Measurements from ENCODE around the gene MBNL2.

The MBNL2 gene

GRCh38 chr13:97273341-97273831 lies 51.3 kb downstream of the MBNL2 start:
- Mint-ChIP-seq H3K27me3 (no peaks in the 10 kb centered on the region), H3K4me1 (peaks cover 27 to 47% of the 10 kb centered on the region in 2 donors), H3K36me3 (peaks cover 22 to 30% of the 10 kb centered on the region in 2 donors), H3K9me3 (peaks cover 3 to 8% of the 10 kb centered on the region in 2 donors), H3K27ac (no peak overlapping the region), H3K4me3 (no peak overlapping the region)
- ATAC-seq (replicated peaks), result no peak
- no peak for DNase-seq

- no peak overlapping the region for H3K27ac Mint-ChIP-seq
- peaks cover 22 to 48% of the 10 kb centered on the region in 2 donors for H3K4me1 Mint-ChIP-seq
- DNase-seq (no peak), ATAC-seq (replicated peaks) (no peak)
- H3K36me3 Mint-ChIP-seq, result peaks cover 22 to 25% of the 10 kb centered on the region in 2 donors
- H3K4me3 Mint-ChIP-seq, result no peak overlapping the region
- H3K9me3 Mint-ChIP-seq, result peaks cover 3 to 8% of the 10 kb centered on the region in 2 donors
- H3K27me3 Mint-ChIP-seq, result no peaks in the 10 kb centered on the region
These were observed 52.9 kb downstream of the MBNL2 start for GRCh38 chr13:97274829-97275649.

GRCh38 chr13:97275776-97276501 lies 53.8 kb downstream of the MBNL2 start:
- Mint-ChIP-seq H3K9me3 (peaks cover 3 to 8% of the 10 kb centered on the region in 2 donors), H3K27me3 (no peaks in the 10 kb centered on the region), H3K36me3 (peaks cover 24 to 27% of the 10 kb centered on the region in 2 donors), H3K4me1 (peaks cover 26 to 53% of the 10 kb centered on the region in 2 donors), H3K27ac (peak overlapping the region; percentile 89), H3K4me3 (no peak overlapping the region)
- no peak for DNase-seq
- peak in 1 of 2 donors; percentile 51 for ATAC-seq (replicated peaks)

DNA sequence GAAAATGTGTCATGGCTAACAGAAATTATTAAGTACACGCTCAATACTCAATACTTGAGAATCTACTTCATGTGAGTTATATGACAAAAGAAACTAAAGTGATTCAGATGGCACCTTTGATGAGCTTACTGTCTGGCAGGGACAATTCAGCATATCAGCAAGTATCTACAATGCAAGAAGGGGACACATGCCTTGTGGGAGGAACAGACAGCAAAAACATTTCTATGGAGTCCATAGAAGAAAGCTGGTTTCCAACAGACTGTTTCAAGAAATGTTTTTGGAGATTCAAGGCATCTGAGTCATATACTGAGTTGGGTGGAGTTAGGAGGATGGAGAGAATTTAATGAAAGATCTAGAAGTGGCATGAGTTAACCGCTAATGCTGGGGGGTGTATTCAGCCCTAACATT lies 54.7 kb downstream of the MBNL2 start:
- Mint-ChIP-seq H3K9me3 (peaks cover 3 to 8% of the 10 kb centered on the region in 2 donors), H3K4me3 (no peak overlapping the region), H3K27ac (peak overlapping the region; percentile 33), H3K36me3 (peaks cover 24 to 28% of the 10 kb centered on the region in 2 donors), H3K27me3 (no peaks in the 10 kb centered on the region), H3K4me1 (peaks cover 26 to 55% of the 10 kb centered on the region in 2 donors)
- DNase-seq (no peak), ATAC-seq (replicated peaks) (peak in 1 of 2 donors; percentile 69)

DNA sequence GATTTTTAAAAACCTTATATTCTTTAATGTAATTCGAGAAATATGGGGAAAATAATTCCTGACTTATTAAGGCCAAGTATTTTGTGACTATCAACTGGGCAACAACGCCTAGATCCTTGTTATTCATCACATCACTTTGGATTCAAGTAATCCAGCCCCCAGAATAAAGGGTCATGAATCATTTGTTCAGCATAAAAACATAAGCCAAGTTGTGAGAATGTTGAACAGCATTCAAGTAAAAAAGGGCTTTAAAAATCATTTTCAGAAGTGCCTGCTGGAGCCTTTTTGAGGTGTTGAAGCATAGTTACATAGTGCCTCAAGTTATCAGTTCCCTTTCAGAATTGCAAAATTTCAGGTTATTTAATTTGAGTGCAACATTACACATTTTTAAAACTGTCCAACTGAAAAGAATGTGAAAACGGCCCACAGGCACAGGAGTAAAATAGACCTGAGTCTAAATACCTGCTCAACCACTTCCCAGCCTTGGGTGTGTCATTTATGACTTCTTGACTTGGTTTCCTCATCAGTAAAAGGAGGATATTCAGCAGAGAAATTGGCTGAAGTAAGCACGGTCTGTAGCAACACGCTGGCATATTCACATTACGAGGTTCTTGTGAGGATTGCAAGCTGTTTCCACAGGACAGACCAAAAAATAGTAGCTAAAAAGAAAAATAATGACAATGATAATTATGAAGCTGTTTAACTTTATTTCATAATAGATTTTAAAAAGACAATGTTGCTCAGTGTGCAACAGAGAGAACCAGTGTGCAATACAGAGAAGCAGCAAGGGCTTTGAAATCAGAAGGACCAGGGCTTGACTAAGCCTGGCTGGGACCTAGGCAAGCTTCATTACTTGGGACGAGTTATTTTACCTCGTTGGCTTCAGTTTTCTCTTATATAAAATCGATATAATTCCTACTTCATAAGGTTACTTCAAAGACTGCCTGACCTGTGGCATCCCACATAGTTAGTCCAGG lies 56.6 kb downstream of the MBNL2 start:
- Mint-ChIP-seq H3K4me1 (peaks cover 28 to 56% of the 10 kb centered on the region in 2 donors), H3K36me3 (peaks cover 23 to 30% of the 10 kb centered on the region in 2 donors), H3K27ac (no peak overlapping the region), H3K4me3 (no peak overlapping the region), H3K9me3 (peaks cover 3 to 8% of the 10 kb centered on the region in 2 donors), H3K27me3 (no peaks in the 10 kb centered on the region)
- DNase-seq, result no peak
- ATAC-seq (replicated peaks), result no peak

DNA sequence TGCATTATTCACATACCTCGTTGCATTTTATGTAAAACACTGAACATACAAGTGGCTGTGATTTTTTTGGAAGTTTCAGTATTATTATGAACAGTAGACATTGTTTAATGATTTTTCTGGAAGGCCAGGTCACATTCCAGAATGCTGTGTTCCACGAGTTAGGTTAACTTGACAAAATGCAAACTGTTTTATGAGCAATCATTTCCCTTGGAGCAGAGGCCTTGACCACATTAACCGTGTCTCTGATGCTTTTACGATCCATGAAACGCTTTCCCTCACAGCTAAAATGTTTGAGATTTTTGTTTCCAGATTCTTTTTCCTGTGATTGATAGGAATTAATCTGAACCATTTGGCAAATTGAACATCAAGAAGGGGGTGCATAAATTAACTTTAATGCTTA lies 57.8 kb downstream of the MBNL2 start:
- H3K4me1 Mint-ChIP-seq, result peaks cover 31 to 59% of the 10 kb centered on the region in 2 donors
- DNase-seq, result no peak
- no peaks in the 10 kb centered on the region for H3K27me3 Mint-ChIP-seq
- no peak overlapping the region for H3K27ac Mint-ChIP-seq
- peaks cover 21 to 27% of the 10 kb centered on the region in 2 donors for H3K36me3 Mint-ChIP-seq
- ATAC-seq (replicated peaks), result no peak
- peaks cover 3 to 8% of the 10 kb centered on the region in 2 donors for H3K9me3 Mint-ChIP-seq
- no peak overlapping the region for H3K4me3 Mint-ChIP-seq

DNA sequence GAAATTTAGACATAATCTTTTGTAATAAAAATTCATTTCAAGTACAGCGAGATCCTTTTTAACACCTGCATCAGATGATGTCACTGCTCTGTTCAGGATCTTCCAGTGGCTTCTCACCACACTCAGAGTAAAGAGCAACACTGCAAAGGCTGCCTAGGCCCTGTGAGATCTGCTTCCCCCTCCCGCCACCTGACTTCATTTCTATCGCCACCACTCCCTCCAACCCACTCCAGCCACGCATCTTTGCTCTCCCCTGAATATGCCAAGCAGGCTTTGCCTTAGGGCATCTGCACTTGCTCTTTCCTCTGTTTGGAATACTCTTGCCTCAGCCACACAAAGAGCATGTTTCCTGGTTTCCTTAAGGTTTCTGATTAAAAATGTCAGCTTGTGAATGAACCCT lies 58.3 kb downstream of the MBNL2 start:
- no peak overlapping the region for H3K4me3 Mint-ChIP-seq
- H3K27ac Mint-ChIP-seq, result no peak overlapping the region
- ATAC-seq (replicated peaks) (no peak), DNase-seq (no peak)
- no peaks in the 10 kb centered on the region for H3K27me3 Mint-ChIP-seq
- peaks cover 30 to 55% of the 10 kb centered on the region in 2 donors for H3K4me1 Mint-ChIP-seq
- H3K36me3 Mint-ChIP-seq, result peaks cover 19 to 25% of the 10 kb centered on the region in 2 donors
- peaks cover 3 to 8% of the 10 kb centered on the region in 2 donors for H3K9me3 Mint-ChIP-seq

DNA sequence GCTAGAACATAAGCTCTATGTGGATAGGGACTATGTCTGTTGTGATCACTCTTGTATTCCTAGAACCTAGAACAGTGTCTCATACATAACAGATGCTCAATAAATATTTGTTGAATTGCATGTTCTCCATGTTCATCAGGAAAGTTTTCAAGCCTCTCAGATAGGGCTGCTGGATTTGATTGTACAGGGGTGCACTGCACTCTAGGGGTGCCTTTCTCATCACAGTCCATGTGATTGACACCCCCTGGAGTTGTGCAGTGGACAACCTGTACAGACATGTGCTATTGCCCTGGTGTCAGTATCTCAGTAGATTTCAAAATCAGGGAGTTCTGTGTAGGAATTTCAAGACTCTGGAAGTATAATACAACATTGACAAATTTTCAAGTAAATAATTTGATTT lies 58.9 kb downstream of the MBNL2 start:
- no peaks in the 10 kb centered on the region for H3K27me3 Mint-ChIP-seq
- DNase-seq (no peak), ATAC-seq (replicated peaks) (no peak)
- no peak overlapping the region for H3K27ac Mint-ChIP-seq
- peaks cover 14 to 24% of the 10 kb centered on the region in 2 donors for H3K36me3 Mint-ChIP-seq
- H3K4me1 Mint-ChIP-seq, result peaks cover 31 to 55% of the 10 kb centered on the region in 2 donors
- H3K9me3 Mint-ChIP-seq, result peaks cover 1 to 5% of the 10 kb centered on the region in 2 donors
- no peak overlapping the region for H3K4me3 Mint-ChIP-seq

DNA sequence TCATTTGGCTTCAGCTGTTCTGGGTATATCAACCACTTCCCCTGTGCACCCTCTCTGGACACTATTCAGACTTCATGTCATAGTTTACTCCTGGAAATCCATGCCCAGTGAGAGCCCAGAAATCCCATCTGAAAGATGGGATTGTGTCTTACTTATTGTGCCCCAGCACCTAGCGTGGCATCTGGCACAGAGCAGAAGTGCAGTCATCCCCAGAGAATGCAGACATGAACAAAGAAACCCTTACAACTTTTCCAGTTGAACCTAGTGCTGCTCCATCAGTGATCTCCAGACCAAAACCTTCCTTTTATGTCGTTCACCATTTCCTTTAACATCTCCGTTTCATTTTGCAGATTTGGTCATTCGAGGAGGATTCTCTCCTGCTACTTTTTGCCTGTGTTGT lies 60.6 kb downstream of the MBNL2 start:
- no peaks in the 10 kb centered on the region for H3K9me3 Mint-ChIP-seq
- no peak overlapping the region for H3K27ac Mint-ChIP-seq
- no peaks in the 10 kb centered on the region for H3K27me3 Mint-ChIP-seq
- DNase-seq, result no peak
- H3K36me3 Mint-ChIP-seq, result peaks cover 4 to 18% of the 10 kb centered on the region in 2 donors
- no peak overlapping the region for H3K4me3 Mint-ChIP-seq
- H3K4me1 Mint-ChIP-seq, result peaks cover 31 to 51% of the 10 kb centered on the region in 2 donors
- ATAC-seq (replicated peaks), result no peak

DNA sequence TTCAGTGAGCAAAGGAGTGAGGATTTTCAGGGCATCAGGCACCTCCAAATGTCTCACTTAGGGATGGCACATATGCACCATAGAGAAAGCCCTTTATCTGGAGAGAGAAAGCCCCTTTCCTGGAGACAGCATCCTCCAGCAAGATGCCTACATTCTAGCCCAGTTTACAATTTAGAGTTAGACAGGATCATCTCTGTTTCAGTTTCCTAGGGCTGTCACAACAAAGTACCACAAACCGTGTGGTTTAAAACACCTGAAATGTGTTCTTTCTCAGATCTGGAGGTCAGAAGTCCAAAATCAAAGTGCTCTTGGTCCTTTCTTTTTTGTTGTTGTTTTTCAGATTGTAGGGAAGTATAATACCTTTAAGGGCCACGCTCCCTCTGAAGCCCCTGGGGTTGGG lies 61.8 kb downstream of the MBNL2 start:
- H3K9me3 Mint-ChIP-seq, result no peaks in the 10 kb centered on the region
- H3K4me1 Mint-ChIP-seq, result peaks cover 35 to 59% of the 10 kb centered on the region in 2 donors
- peaks cover 4 to 18% of the 10 kb centered on the region in 2 donors for H3K36me3 Mint-ChIP-seq
- H3K27me3 Mint-ChIP-seq, result no peaks in the 10 kb centered on the region
- DNase-seq (no peak), ATAC-seq (replicated peaks) (no peak)
- no peak overlapping the region for H3K27ac Mint-ChIP-seq
- no peak overlapping the region for H3K4me3 Mint-ChIP-seq

- Mint-ChIP-seq H3K36me3 (peaks cover 4 to 18% of the 10 kb centered on the region in 2 donors), H3K4me3 (no peak overlapping the region), H3K27me3 (no peaks in the 10 kb centered on the region), H3K9me3 (no peaks in the 10 kb centered on the region), H3K27ac (no peak overlapping the region), H3K4me1 (peaks cover 35 to 59% of the 10 kb centered on the region in 2 donors)
- no peak for ATAC-seq (replicated peaks)
- DNase-seq, result no peak
These were observed 62.4 kb downstream of the MBNL2 start for GRCh38 chr13:97284558-97284957.

DNA sequence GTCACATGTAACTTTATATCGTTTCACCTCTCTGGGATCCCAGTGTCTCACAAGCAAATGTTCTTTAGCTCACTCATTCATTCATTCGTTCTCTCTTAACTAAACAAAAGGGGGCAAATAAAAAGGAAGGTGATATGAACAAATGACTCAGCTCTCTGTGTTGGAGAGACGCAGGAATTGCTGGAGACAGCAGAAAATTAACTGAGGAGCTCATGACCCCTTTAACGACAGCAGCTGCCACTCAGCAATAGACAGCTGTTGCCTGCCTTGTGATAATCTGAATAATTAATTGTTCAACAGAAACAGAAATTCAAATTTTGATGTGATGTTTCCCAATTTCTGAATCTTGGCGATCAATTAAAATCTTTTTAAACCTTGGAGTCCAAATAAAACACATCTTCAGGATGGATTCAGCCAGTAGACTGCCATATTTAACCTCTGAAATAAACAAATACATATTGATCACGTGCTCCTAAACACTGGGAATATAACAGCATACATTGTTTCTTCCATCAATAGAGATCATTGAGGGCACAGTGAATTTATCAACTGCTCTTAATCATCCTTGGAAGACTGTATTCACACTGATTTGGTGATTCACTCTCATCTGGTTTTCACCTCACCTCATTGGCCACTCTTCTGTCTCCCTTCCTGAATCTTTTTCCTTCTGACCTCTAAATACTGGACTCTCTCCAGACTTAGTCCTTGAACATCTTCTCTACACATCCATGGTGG lies 63.3 kb downstream of the MBNL2 start:
- Mint-ChIP-seq H3K4me3 (no peak overlapping the region), H3K4me1 (peaks cover 37 to 55% of the 10 kb centered on the region in 2 donors), H3K27me3 (no peaks in the 10 kb centered on the region), H3K36me3 (peaks cover 4 to 18% of the 10 kb centered on the region in 2 donors), H3K9me3 (no peaks in the 10 kb centered on the region), H3K27ac (peak overlapping the region; percentile 26)
- no peak for DNase-seq
- no peak for ATAC-seq (replicated peaks)
